ENCODE data around the gene SHKBP1.

- TF ChIP-seq, protein P1, sequence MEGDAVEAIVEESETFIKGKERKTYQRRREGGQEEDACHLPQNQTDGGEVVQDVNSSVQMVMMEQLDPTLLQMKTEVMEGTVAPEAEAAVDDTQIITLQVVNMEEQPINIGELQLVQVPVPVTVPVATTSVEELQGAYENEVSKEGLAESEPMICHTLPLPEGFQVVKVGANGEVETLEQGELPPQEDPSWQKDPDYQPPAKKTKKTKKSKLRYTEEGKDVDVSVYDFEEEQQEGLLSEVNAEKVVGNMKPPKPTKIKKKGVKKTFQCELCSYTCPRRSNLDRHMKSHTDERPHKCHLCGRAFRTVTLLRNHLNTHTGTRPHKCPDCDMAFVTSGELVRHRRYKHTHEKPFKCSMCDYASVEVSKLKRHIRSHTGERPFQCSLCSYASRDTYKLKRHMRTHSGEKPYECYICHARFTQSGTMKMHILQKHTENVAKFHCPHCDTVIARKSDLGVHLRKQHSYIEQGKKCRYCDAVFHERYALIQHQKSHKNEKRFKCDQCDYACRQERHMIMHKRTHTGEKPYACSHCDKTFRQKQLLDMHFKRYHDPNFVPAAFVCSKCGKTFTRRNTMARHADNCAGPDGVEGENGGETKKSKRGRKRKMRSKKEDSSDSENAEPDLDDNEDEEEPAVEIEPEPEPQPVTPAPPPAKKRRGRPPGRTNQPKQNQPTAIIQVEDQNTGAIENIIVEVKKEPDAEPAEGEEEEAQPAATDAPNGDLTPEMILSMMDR (IDR thresholded peaks at IDR 0.05; ENCODE audit: low read depth, low read length) = no peak
- no peak for TF ChIP-seq EZH2phosphoT487 (IDR thresholded peaks at IDR 0.05; ENCODE audit: low read depth)
Measured at GRCh38 chr19:40625406-40626120, 48.9 kb downstream of the SHKBP1 start.

Measured in OCI-LY3 (cell line).